GM12891 (cell line): ENCODE measurements around the gene AVEN.

Experiments
- POLR2A ChIP-seq: IDR thresholded peaks from 2 replicates; pipeline ENCODE4 v1.6.1; 2011; ENCODE audit warnings: low read depth, low read length, control low read depth
- POLR2AphosphoS5 ChIP-seq: IDR thresholded peaks from 2 replicates; pipeline ENCODE4 v1.6.1; 2011; ENCODE audit warnings: low read depth, low read length, control low read depth
- TAF1 ChIP-seq: IDR thresholded peaks from 2 replicates; pipeline ENCODE4 v1.6.1; 2011; ENCODE audit warnings: low read depth, low read length, control low read depth

GRCh38 chr15:34059946-34060345 is 20.9 kb upstream of the AVEN start:
- TF ChIP-seq POLR2AphosphoS5 (no peak), POLR2A (no peak), TAF1 (no peak)
